Lower lobe of right lung (tissue), 2 donors: ENCODE results near the gene CEP135. TPM values are rescaled to one million over a fixed set of nuclear protein-coding genes. Genes with fewer than 3 reads are reported as not detected.
A peak's percentile ranks its signal among the peaks of the same experiment; 100 is the strongest.

Experiments
- ATAC-seq, 2 donors: fragments of 200-7000 bp; cut with Tn5 transposase; one replicate each; pipeline ENCODE4 v1.9.1; 2020 to 2022; ENCODE audit warnings: mild to moderate bottlenecking in 2 of 2, moderate library complexity in 2 of 2
- DNase-seq: peaks from one replicate; pipeline ENCODE4 v3.0.0-alpha.2; 2020
- H3K27ac ChIP-seq: fragments of 200-600 bp; one replicate; pipeline ENCODE4 v1.8.0; 2022
- H3K27me3 ChIP-seq: fragments of 200-600 bp; one replicate; pipeline ENCODE4 v1.8.0; 2022; ENCODE audit warnings: low read depth
- H3K36me3 ChIP-seq: fragments of 200-600 bp; one replicate; pipeline ENCODE4 v1.8.0; 2022; ENCODE audit warnings: mild to moderate bottlenecking
- H3K4me1 ChIP-seq: fragments of 200-600 bp; one replicate; pipeline ENCODE4 v1.8.0; 2022
- H3K4me3 ChIP-seq: fragments of 200-600 bp; one replicate; pipeline ENCODE4 v1.8.0; 2022; ENCODE audit warnings: mild to moderate bottlenecking
- H3K9me3 ChIP-seq: fragments of 200-600 bp; one replicate; pipeline ENCODE4 v1.8.0; 2022
- CTCF ChIP-seq: fragments of 200-600 bp; IDR thresholded peaks from one replicate; pipeline ENCODE4 v1.8.0; 2022; ENCODE audit warnings: antibody characterized with exemption, mild to moderate bottlenecking
- intact Hi-C: fragments of 100-400 bp; cut with DNase I; formaldehyde crosslinking; loops from one replicate; pipeline ENCODE4 v1.11.0; 2022
- total RNA-seq: library from RNA; stranded (reverse); fragmentation: NEBNext Ultra II Directional; extraction: Animal tissue kit (Norgen Biotek cat#: 25700); gene quantifications from one replicate; pipeline ENCODE4 v1.2.1, GENCODE V29; 2021
- donor health status: DM: no; HTN: yes; CAD: no; lungs with severe emphysema.

CEP135 gene
- total RNA-seq, 1 donor from 2014 or later: 8.2 TPM

- intact Hi-C loops: no loop called here
- no peak for ATAC-seq
- TF ChIP-seq CTCF: no peak
These were observed 92.1 kb downstream of the CEP135 start for GRCh38 chr4:56040842-56041241.

DNA sequence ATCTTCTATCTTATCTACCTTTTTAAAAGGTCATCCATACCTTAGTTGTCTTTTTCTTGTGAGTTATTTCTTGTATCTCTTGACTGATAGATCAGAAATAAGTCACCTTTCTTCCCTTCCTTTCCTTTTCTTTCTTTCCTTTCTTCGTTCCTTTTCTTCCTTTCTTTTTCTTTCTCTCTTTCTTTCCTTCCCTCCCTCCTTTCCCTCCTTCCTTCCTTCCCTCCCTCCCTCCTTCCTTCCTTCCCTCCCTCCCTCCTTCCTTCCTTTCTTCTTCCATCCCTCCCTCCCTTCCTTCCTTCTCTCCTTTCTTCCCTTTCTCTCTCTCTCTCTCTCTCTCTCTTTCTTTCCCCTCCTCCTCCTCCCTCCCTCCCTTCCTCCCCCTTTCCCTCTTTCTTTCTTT lies 93.5 kb downstream of the CEP135 start:
- intact Hi-C loops: no loop called here

More at GRCh38 chr4:56040842-56041241, 92.1 kb downstream of the CEP135 start:
- Histone ChIP-seq H3K27me3 (no peaks in the 10 kb centered on the region), H3K9me3 (no peaks in the 10 kb centered on the region), H3K27ac (no peak overlapping the region), H3K36me3 (no peaks in the 10 kb centered on the region), H3K4me1 (no peaks in the 10 kb centered on the region), H3K4me3 (no peak overlapping the region)
- DNase-seq: no peak

GRCh38 chr4:56048383-56048701 lies 99.6 kb downstream of the CEP135 start:
- H3K36me3 ChIP-seq: no peaks in the 10 kb centered on the region
- peaks cover 39% of the 10 kb centered on the region for H3K27me3 ChIP-seq
- peaks cover 13% of the 10 kb centered on the region for H3K4me1 ChIP-seq
- no peaks in the 10 kb centered on the region for H3K9me3 ChIP-seq
- DNase-seq (no peak), ATAC-seq (peak in 1 of 2 donors; percentile 24)
- H3K27ac ChIP-seq: no peak overlapping the region
- H3K4me3 ChIP-seq: peak overlapping the region; percentile 60
- TF ChIP-seq CTCF: no peak
- intact Hi-C loops: no loop called here

More for the DNA sequence above, 93.5 kb downstream of the CEP135 start:
- no peak overlapping the region for H3K4me3 ChIP-seq
- H3K9me3 ChIP-seq: no peaks in the 10 kb centered on the region
- DNase-seq: no peak
- H3K4me1 ChIP-seq: no peaks in the 10 kb centered on the region
- no peaks in the 10 kb centered on the region for H3K27me3 ChIP-seq
- H3K27ac ChIP-seq: no peak overlapping the region
- ATAC-seq: no peak
- no peak for TF ChIP-seq CTCF
- no peaks in the 10 kb centered on the region for H3K36me3 ChIP-seq

DNA sequence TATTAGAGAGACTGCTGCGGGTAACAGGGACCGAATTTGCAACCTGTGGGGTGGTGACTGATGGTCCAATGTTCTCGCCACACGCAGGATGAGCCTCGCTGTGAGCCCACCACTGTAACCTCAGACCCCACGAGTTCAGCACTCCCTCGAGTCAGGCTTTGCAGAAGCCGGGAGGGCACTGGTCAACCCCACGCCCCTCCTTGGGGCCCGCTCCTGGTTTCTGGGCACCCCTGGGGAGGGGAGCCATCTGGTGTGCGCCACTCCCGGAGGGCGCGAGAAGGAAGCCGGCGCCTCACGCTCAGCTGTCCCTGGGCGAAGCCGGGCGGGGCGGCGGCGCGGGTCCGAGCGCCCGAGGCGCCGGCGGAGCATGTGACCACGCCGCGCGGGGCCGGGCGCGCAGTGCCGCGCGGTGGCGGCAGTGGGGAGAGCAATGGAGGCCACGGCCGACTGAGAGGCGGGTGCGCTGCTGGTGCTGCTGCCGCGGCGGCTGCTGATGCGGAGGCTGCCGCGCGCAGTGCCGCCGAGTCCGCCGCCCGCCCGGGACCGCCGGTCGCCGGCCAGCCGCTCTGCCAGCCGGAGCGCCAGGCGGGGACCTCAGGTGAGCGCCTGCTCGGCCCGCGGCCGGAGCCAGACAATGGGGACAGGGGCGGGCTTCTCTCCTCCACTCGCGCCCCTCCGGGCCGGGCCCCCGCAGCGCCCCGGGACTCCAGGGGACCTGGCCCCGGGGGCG lies 100.1 kb downstream of the CEP135 start:
- no peak for TF ChIP-seq CTCF
- Histone ChIP-seq H3K36me3 (no peaks in the 10 kb centered on the region), H3K9me3 (no peaks in the 10 kb centered on the region), H3K4me1 (peaks cover 13% of the 10 kb centered on the region), H3K4me3 (peak overlapping the region; percentile 60), H3K27ac (no peak overlapping the region), H3K27me3 (peaks cover 40% of the 10 kb centered on the region)
- intact Hi-C loops: no loop called here
- DNase-seq (no peak), ATAC-seq (peak; percentile 88 to 92)

DNA sequence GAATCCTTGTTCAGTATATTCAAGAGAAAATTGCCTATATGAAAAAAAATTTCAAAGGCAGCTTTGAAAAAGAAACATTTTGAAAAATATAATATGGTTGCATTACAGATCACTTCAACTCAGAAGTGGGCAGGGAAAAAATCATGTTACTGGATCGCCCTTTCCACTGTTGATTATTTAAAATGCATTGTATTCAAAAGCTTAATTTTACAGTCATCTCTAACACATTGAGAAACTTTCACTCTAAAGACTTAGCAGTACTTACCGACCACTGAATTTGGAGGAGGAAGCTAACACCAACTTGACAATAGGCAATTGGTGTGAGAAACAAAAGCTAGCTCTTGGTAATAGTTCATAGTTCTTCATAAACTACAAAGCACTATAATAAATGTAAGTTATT lies 101.9 kb downstream of the CEP135 start:
- intact Hi-C loops: no loop called here
- no peak overlapping the region for H3K27ac ChIP-seq
- H3K27me3 ChIP-seq: peaks cover 45% of the 10 kb centered on the region
- H3K9me3 ChIP-seq: no peaks in the 10 kb centered on the region
- no peak overlapping the region for H3K4me3 ChIP-seq
- no peak for TF ChIP-seq CTCF
- DNase-seq (no peak), ATAC-seq (no peak)
- H3K36me3 ChIP-seq: no peaks in the 10 kb centered on the region
- H3K4me1 ChIP-seq: peaks cover 13% of the 10 kb centered on the region
